ENCODE results near the gene SLMAP. TPM values are rescaled to one million over a fixed set of nuclear protein-coding genes. Genes with fewer than 3 reads are reported as not detected.

SLMAP gene
- total and polyA plus RNA-seq, 2 experiments from 2014 or later: 32.1 to 73.0 TPM

- H3K4me1 ChIP-seq (ENCODE audit: insufficient read depth): peaks cover 9% of the 10 kb centered on the region; the same call in 1 of the 2 replicates
- peak; percentile 74 for ATAC-seq
- no peaks in the 10 kb centered on the region for H4K20me1 ChIP-seq (replicated peaks; ENCODE audit: insufficient read depth)
- H3K79me2 ChIP-seq (replicated peaks; ENCODE audit: insufficient read depth): no peaks in the 10 kb centered on the region
- no peak overlapping the region for H3K27ac ChIP-seq (ENCODE audit: low read depth)
- no peaks in the 10 kb centered on the region for H3K36me3 Mint-ChIP-seq (ENCODE audit: low read depth)
- no peaks in the 10 kb centered on the region for H3K9me3 Mint-ChIP-seq
- no peak overlapping the region for H3K4me3 ChIP-seq
- 0 out of 2 replicates have a peak overlapping the region, but pooled peaks have one; percentile 59 for H2AFZ ChIP-seq
- H3K27me3 Mint-ChIP-seq (ENCODE audit: insufficient read depth, low read depth, poor library complexity): peaks cover 8% of the 10 kb centered on the region
- no peaks in the 10 kb centered on the region for H3K9me2 ChIP-seq (ENCODE audit: insufficient read depth)
- peak; percentile 59 to 72 for TF ChIP-seq CTCF (conservative IDR thresholded peaks at IDR 0.05; ENCODE audit: low read depth in 2 of 2)
- TF ChIP-seq ETS1 (IDR thresholded peaks at IDR 0.05): no peak
- TF ChIP-seq JUNB (IDR thresholded peaks at IDR 0.05; ENCODE audit: unreplicated experiment): no peak
- no peak for TF ChIP-seq REST (IDR thresholded peaks at IDR 0.05; ENCODE audit: unreplicated experiment)
- H3K36me3 ChIP-seq (ENCODE audit: insufficient read depth): no peaks in the 10 kb centered on the region
- DNase-seq (ENCODE audit: low spot score): peak; percentile 73
- 0 out of 2 replicates have a peak, but pooled peaks cover 2% of the 10 kb centered on the region for H3F3A ChIP-seq (replicated peaks; ENCODE audit: low read depth)
- no peaks in the 10 kb centered on the region for H3K27me3 ChIP-seq (ENCODE audit: insufficient read depth)
- H3K4me3 Mint-ChIP-seq: no peak overlapping the region
- no peak overlapping the region for H3K27ac Mint-ChIP-seq
- H3K4me2 ChIP-seq: no peak overlapping the region
- H3K4me1 Mint-ChIP-seq: peaks cover 8% of the 10 kb centered on the region
These were observed 205.8 kb downstream of the SLMAP start for GRCh38 chr3:57961828-57962447.

GRCh38 chr3:57962448-57962834 lies 206.3 kb downstream of the SLMAP start:
- Mint-ChIP-seq H3K27me3 (ENCODE audit: insufficient read depth, low read depth, poor library complexity) (peaks cover 8% of the 10 kb centered on the region), H3K27ac (no peak overlapping the region; the same call in 1 of the 2 replicates), H3K4me1 (peaks cover 8% of the 10 kb centered on the region), H3K36me3 (ENCODE audit: low read depth) (no peaks in the 10 kb centered on the region), H3K9me3 (no peaks in the 10 kb centered on the region), H3K4me3 (no peak overlapping the region)
- Histone ChIP-seq H3K4me2 (no peak overlapping the region), H4K20me1 (replicated peaks; ENCODE audit: insufficient read depth) (no peaks in the 10 kb centered on the region), H3K4me1 (ENCODE audit: insufficient read depth) (peaks cover 9% of the 10 kb centered on the region; the same call in 1 of the 2 replicates), H3F3A (replicated peaks; ENCODE audit: low read depth) (0 out of 2 replicates have a peak, but pooled peaks cover 2% of the 10 kb centered on the region), H3K79me2 (replicated peaks; ENCODE audit: insufficient read depth) (no peaks in the 10 kb centered on the region), H2AFZ (no peak overlapping the region), H3K9me2 (ENCODE audit: insufficient read depth) (no peaks in the 10 kb centered on the region), H3K27ac (ENCODE audit: low read depth) (no peak overlapping the region), H3K27me3 (ENCODE audit: insufficient read depth) (no peaks in the 10 kb centered on the region), H3K4me3 (no peak overlapping the region), H3K36me3 (ENCODE audit: insufficient read depth) (no peaks in the 10 kb centered on the region)
- ATAC-seq: no peak
- DNase-seq (ENCODE audit: low spot score): no peak
- TF ChIP-seq ZNF331 (CRISPR knock-in tag; IDR thresholded peaks at IDR 0.05; ENCODE audit: low read depth): no peak
